Hepatocyte (in vitro differentiated cells): ENCODE measurements around the gene TEX50.

Experiments
- EZH2 ChIP-seq: fragments of 200-600 bp; sonication (generic); IDR thresholded peaks from 2 replicates; pipeline ENCODE4 v1.6.1; 2016; ENCODE audit warnings: antibody characterized with exemption, mild to moderate bottlenecking, borderline replicate concordance
- EZH2phosphoT487 ChIP-seq: fragments of 200-600 bp; sonication (generic); IDR thresholded peaks from one replicate; pipeline ENCODE4 v1.6.1; 2018; ENCODE audit warnings: antibody characterized with exemption, mild to moderate bottlenecking, low read depth, moderate library complexity; ENCODE audit not compliant: unreplicated experiment, severe bottlenecking
- TF ChIP-seq, protein P1 (sequence below): fragments of 200-600 bp; sonication (generic); IDR thresholded peaks from 2 replicates; pipeline ENCODE4 v1.5.1; 2016; ENCODE audit warnings: antibody characterized with exemption, mild to moderate bottlenecking; ENCODE audit not compliant: poor library complexity

DNA sequence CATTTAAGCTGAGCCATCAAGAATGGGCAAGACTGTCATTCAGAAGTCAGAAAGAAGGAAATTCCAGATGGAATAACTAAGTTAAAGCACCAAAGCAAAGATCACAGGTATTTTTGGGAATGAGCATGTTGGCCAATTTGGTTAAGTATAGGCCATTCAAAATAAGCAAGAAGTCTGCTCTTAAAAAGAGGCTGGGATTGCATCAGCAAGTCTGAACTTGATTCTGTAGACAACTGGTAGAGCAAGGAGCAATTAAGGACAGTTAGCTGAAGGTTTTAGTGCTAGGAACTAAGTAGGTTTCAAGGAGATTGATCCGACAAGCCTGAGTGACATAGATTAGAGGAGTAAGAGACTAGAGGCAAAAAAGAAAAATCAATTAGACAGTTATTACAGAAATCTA lies 26.1 kb downstream of the TEX50 start:
- TF ChIP-seq, protein P1, sequence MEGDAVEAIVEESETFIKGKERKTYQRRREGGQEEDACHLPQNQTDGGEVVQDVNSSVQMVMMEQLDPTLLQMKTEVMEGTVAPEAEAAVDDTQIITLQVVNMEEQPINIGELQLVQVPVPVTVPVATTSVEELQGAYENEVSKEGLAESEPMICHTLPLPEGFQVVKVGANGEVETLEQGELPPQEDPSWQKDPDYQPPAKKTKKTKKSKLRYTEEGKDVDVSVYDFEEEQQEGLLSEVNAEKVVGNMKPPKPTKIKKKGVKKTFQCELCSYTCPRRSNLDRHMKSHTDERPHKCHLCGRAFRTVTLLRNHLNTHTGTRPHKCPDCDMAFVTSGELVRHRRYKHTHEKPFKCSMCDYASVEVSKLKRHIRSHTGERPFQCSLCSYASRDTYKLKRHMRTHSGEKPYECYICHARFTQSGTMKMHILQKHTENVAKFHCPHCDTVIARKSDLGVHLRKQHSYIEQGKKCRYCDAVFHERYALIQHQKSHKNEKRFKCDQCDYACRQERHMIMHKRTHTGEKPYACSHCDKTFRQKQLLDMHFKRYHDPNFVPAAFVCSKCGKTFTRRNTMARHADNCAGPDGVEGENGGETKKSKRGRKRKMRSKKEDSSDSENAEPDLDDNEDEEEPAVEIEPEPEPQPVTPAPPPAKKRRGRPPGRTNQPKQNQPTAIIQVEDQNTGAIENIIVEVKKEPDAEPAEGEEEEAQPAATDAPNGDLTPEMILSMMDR, result no peak
- TF ChIP-seq EZH2 (no peak), EZH2phosphoT487 (no peak)
